Measurements from ENCODE around the gene MRM3. TPM values are rescaled to one million over a fixed set of nuclear protein-coding genes. Genes with fewer than 3 reads are reported as not detected.

MRM3 gene
- total and polyA plus RNA-seq, 2 donors (not counting 3 experiments of a cell fraction or from before 2014, with no cell fraction given): 17.1 to 19.2 TPM

GRCh38 chr17:732902-733720 is 49.0 kb upstream of the MRM3 start:
- Histone ChIP-seq H3K9ac (replicated peaks; ENCODE audit: extremely low read depth, insufficient read depth, low read length) (peak overlapping the region; percentile 76), H3K27me3 (ENCODE audit: control insufficient read depth in 2 of 2, insufficient read depth in 2 of 2, low read length in 2 of 2) (no peaks in the 10 kb centered on the region), H3K9me3 (replicated peaks; ENCODE audit: control insufficient read depth, insufficient read depth, low read length) (no peaks in the 10 kb centered on the region), H3K4me3 (replicated peaks in 1 of 3; ENCODE audit: insufficient read depth in 1 of 3, low read depth in 1 of 3, low read length in 3 of 3) (peak overlapping the region; percentile 87 to 98 (median 91)), H3K9me1 (replicated peaks; ENCODE audit: control insufficient read depth, extremely low read depth, insufficient read depth, low read length) (no peaks in the 10 kb centered on the region), H2AFZ (ENCODE audit: low read depth, low read length) (peak overlapping the region; percentile 82), H3K4me2 (ENCODE audit: insufficient read depth, low read length) (peak overlapping the region; percentile 98), H3K27ac (ENCODE audit: insufficient read depth, low read depth, low read length) (peak overlapping the region; percentile 59), H3K79me2 (ENCODE audit: control insufficient read depth, insufficient read depth, low read length) (peaks cover 35% of the 10 kb centered on the region), H3K4me1 (ENCODE audit: control insufficient read depth, extremely low read depth, insufficient read depth, low read length) (peaks cover 15% of the 10 kb centered on the region), H4K20me1 (replicated peaks; ENCODE audit: control insufficient read depth, extremely low read depth, insufficient read depth, low read length) (no peaks in the 10 kb centered on the region), H3K36me3 (ENCODE audit: control insufficient read depth in 2 of 2, extremely low read depth in 1 of 2, insufficient read depth in 2 of 2, low read length in 2 of 2) (peaks cover 0 to 3% of the 10 kb centered on the region in 2 experiments)
- intact Hi-C loops (cut with micrococcal nuclease): loop anchor here (1.0 kb wide), 1 partner anchor 19 kb away; the partner anchor contains the start of gene GEMIN4
- no TSS peak for BruUV-seq (replicated peaks)
- dilution Hi-C loops (cut with MboI; ENCODE audit: extremely low pct_ligation_motif_present, low sequenced_read_pairs): no loop called here
- ChIA-PET POLR2A (interaction anchor here (0.6 kb wide), 1 partner anchor 26 kb away, joined by 4 read pairs; no protein-coding TSS in a partner anchor), CTCF (interaction anchor here (0.6 to 1.7 kb wide), 6 partner anchors 12 to 323 kb away, joined by 3 to 8 read pairs (median 4); partner anchors contain the start of gene NXN)
- peak; percentile 57 for DNase-seq (ENCODE audit: low read depth, low spot score)
- TF ChIP-seq FOS (IDR thresholded peaks at IDR 0.05; ENCODE audit: borderline replicate concordance, insufficient read depth, low read length): no peak
- TF ChIP-seq GATA2 (IDR thresholded peaks at IDR 0.05; ENCODE audit: insufficient read depth, insufficient read length, low read depth, low read length): no peak
- TF ChIP-seq JUN (IDR thresholded peaks at IDR 0.05; ENCODE audit: borderline replicate concordance, insufficient read depth, insufficient read length, low read depth): no peak
- FAIRE-seq: no peak

- Histone ChIP-seq H3K27ac (ENCODE audit: insufficient read depth, low read depth, low read length) (peak overlapping the region; percentile 46), H3K27me3 (ENCODE audit: control insufficient read depth in 2 of 2, insufficient read depth in 2 of 2, low read length in 2 of 2) (no peaks in the 10 kb centered on the region), H3K79me2 (ENCODE audit: control insufficient read depth, insufficient read depth, low read length) (peaks cover 35% of the 10 kb centered on the region), H4K20me1 (replicated peaks; ENCODE audit: control insufficient read depth, extremely low read depth, insufficient read depth, low read length) (no peaks in the 10 kb centered on the region), H3K4me2 (ENCODE audit: insufficient read depth, low read length) (peak overlapping the region; percentile 98), H2AFZ (ENCODE audit: low read depth, low read length) (peak overlapping the region; percentile 82), H3K9me1 (replicated peaks; ENCODE audit: control insufficient read depth, extremely low read depth, insufficient read depth, low read length) (no peaks in the 10 kb centered on the region), H3K9ac (replicated peaks; ENCODE audit: extremely low read depth, insufficient read depth, low read length) (peak overlapping the region; percentile 76), H3K4me3 (replicated peaks in 1 of 3; ENCODE audit: insufficient read depth in 1 of 3, low read depth in 1 of 3, low read length in 3 of 3) (peak overlapping the region; percentile 87 to 98 (median 91)), H3K4me1 (ENCODE audit: control insufficient read depth, extremely low read depth, insufficient read depth, low read length) (peaks cover 15% of the 10 kb centered on the region), H3K36me3 (ENCODE audit: control insufficient read depth in 2 of 2, extremely low read depth in 1 of 2, insufficient read depth in 2 of 2, low read length in 2 of 2) (peaks cover 0 to 7% of the 10 kb centered on the region in 2 experiments), H3K9me3 (replicated peaks; ENCODE audit: control insufficient read depth, insufficient read depth, low read length) (no peaks in the 10 kb centered on the region)
- FAIRE-seq (no peak), DNase-seq (ENCODE audit: low read depth, low spot score) (no peak)
- ChIA-PET POLR2A (no interaction called here), CTCF (interaction anchor here (1.0 to 1.7 kb wide), 5 partner anchors 12 to 323 kb away, joined by 3 to 8 read pairs (median 4); no protein-coding TSS in a partner anchor)
- TSS peak; percentile 32 for BruUV-seq (replicated peaks)
- intact Hi-C loops (cut with micrococcal nuclease) (loop anchor here (1.0 kb wide), 1 partner anchor 19 kb away; the partner anchor contains the start of gene GEMIN4), dilution Hi-C loops (cut with MboI; ENCODE audit: extremely low pct_ligation_motif_present, low sequenced_read_pairs) (no loop called here)
- no peak for TF ChIP-seq POLR2A (IDR thresholded peaks at IDR 0.05; ENCODE audit: low read depth, low read length)
- TF ChIP-seq FOS (IDR thresholded peaks at IDR 0.05; ENCODE audit: borderline replicate concordance, insufficient read depth, low read length): no peak
- TF ChIP-seq MYC (IDR thresholded peaks at IDR 0.05; ENCODE audit: low read depth, low read length): no peak
- TF ChIP-seq EZH2 (IDR thresholded peaks at IDR 0.05; ENCODE audit: borderline replicate concordance, low read depth, low read length, severe bottlenecking): no peak
- no peak for TF ChIP-seq POLR2AphosphoS5 (IDR thresholded peaks at IDR 0.05; ENCODE audit: insufficient read depth, low read depth, low read length)
- TF ChIP-seq GATA2 (IDR thresholded peaks at IDR 0.05; ENCODE audit: insufficient read depth, insufficient read length, low read depth, low read length): no peak
- TF ChIP-seq MAX (IDR thresholded peaks at IDR 0.05; ENCODE audit: insufficient read depth, insufficient read length): no peak
- no peak for TF ChIP-seq CTCF (IDR thresholded peaks at IDR 0.05; ENCODE audit: extremely low read depth in 1 of 2, insufficient read depth in 1 of 2, low read depth in 1 of 2, low read length in 2 of 2)
- TF ChIP-seq JUN (IDR thresholded peaks at IDR 0.05; ENCODE audit: borderline replicate concordance, insufficient read depth, insufficient read length, low read depth): no peak
These were observed 48.4 kb upstream of the MRM3 start for GRCh38 chr17:733743-734142.
